GM19240 (cell line): Measurements from ENCODE around the gene POM121L12.

Source experiments
- DNase-seq: peaks from one replicate; pipeline ENCODE4 v3.0.0; 2011; ENCODE audit warnings: low spot score; ENCODE audit not compliant: insufficient read length

Gene POM121L12

DNA sequence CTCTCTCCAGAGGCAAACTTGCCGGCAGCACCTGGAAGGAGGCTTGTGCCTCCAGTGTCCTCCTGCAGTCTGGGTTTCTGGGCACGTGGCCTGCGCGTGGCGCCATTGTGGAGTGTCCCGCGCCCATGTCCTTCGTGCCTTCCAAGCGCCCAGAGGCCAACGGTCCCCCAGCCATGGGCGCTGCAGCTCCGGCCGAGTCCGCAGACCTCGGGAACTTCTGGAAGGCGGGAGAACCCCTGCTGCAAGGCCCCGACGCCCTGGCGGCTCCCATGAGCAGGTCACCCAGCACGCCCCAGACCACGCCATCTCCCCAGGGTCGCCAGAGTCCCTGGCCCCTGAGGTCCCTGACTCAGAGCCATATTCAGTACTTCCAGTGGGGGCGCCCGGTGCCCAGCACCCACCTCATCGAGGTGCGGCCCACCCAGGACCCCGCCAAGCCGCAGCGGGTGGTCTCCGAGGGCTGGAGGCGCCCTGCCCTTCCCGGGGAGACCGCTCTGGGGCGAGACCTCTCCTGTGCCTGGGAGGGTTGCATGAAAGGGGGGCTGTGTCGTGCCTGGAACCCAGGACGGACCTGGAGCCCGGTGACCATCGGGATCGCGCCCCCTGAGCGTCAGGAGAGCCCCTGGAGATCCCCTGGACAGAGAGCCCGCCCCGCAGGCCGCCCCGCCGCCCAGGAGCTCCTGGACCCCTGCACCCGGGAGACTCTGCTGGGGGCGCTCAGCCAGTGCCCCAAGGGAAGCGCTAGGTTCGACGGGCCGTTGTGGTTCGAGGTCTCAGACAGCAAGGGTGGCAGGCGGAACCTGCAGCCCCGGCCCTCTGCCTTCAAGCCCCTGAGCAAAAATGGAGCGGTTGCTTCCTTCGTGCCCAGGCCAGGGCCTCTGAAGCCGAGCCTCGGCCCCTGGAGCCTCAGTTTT is at the start of gene POM121L12:
Gene POM121L12, plus strand, starts transcription at position 135 of the 914 bp plus-strand sequence. Its CDS starts 39 bp downstream, at position 174.
- no peak for DNase-seq

- DNase-seq, result no peak
Measured at GRCh38 chr7:52992001-52992400, 43.4 kb upstream of the POM121L12 start.

- no peak for DNase-seq
Measured at GRCh38 chr7:52992479-52993162, 42.8 kb upstream of the POM121L12 start.

DNA sequence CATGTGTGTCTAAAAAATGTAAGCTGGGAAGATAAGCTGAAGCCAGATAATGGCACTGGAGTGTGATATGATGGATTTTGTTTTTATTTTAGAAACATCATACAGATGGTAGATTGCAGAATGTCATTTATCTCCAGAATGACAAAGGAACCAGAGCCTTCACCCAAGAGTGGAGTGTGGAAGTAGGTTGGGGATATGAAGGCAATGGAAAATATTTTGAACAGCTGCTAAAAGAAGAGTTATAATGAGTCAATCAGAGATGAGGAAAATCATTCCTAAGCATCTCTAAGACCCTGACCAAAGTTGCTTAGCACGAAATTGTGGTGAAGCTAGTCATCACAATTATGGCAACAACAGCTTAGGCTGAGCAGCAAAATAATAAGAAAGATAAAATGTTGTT is 39.8 kb upstream of the POM121L12 start:
- no peak for DNase-seq

DNA sequence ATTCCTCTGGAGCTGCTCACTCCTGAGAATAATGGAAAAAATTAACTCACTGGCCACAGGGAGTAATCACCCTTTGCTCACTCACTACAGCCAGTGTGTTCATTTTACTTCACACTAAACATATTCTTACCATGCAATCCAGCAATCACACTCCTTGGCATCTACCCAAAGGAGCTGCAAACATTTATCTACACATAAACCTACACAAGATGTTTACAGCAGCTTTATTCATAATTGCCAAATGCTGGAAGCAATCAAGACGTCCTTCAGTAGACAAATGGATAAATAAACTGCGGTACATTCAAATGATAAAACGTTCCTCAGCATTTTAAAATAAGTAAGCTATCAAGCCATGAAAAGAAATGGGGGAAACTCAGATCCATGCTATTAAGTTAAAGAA is 34.2 kb upstream of the POM121L12 start:
- no peak for DNase-seq

DNA sequence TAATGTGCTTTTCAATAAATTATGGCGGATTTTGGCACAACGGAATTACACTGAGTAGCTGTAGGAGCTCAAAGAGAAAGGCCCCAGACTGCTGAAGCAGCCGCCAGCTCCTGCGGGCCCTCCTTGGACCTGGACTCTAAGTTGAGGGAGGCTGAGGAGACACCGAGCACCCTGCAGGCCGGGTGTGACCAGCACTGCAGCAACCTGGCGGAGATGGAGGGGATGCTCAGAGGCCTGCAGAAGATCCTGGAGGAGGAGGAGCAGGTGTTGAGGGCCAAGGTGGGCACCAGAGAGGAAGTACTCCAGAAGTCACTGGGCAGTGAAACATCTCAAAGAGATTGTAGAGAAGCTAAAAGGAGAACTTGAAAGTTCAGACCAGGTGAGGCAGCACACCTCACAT is 33.0 kb upstream of the POM121L12 start:
- no peak for DNase-seq

DNA sequence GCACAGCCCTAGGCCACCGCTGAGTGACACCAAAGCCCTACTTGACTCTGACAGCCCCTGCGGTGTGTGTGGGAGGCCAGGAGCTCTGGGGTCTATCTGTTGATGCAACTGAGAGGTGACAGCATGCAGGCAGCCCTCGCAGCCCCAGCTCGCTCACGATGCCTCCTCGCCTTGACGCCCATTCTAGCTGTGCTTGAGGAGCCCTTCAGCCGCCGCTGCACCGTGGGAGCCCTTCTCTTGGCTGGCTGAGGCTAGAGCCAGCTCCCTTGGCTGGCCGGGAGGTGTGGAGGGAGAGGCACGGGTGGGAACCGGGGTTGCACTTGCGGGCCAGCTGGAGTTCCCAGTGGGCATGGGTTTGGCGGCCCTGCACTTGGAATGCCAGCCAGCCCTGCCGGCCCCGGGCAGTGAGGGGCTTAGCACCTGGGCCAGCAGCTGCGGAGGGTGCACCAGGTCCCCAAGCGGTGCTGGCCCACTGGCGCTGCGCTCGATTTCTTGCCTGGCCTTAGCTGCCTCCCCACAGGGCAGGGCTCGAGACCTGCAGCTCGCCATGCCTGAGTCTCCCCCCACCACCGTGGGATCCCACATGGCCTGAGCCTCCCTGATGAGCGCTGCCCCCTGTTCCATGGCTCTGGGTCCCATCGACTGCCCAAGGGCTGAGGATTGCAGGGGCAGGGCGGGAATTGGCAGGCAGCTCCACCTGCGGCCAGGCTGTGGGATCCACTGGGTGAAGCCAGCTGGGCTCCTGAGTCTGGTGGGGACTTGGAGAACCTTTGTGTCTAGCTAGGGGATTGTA is 31.6 kb upstream of the POM121L12 start:
- no peak for DNase-seq

DNA sequence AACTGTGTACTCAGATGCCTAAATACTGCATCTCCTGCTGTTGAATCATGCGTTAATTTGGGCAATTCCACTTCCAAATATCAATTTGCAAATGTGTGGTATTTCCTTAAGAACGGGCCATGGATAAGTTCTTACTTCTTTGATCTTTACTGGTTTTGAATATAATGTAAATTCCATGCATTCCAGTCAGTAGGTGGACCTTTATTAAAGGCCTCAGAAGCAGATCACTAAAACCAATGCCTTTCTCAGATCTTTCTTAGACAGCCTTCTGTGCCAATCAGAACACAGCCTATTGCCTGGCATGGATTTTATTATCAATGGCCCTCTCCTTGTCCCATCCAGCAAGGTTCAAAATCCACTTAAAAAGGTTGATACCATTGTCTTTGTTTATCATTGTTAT is 21.5 kb upstream of the POM121L12 start:
- DNase-seq, result no peak

- no peak for DNase-seq
Measured at GRCh38 chr7:53015463-53015862, 20.0 kb upstream of the POM121L12 start.

- DNase-seq, result no peak
Measured at GRCh38 chr7:53022893-53023292, 12.5 kb upstream of the POM121L12 start.

DNA sequence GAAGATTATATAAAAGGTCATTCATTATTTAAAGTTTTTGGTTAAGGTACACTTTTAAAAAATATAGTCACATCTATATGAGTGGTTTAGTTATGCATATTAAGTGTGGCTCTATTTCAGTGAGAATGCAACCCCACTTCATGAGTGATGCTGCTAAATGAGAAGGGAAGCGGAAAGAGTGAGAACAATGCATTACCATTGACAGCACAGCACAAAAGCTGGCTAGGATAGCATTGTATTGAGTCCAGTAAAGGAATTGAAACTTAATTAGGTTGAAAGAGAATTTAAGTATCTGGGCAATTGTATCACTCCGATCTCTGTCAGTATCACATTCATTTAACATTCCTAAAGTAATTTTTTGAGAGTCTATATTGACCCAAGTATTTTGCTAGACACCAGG is 13.2 kb downstream of the POM121L12 start:
- DNase-seq, result no peak

GRCh38 chr7:53050433-53050832 is 15.0 kb downstream of the POM121L12 start:
- no peak for DNase-seq

DNA sequence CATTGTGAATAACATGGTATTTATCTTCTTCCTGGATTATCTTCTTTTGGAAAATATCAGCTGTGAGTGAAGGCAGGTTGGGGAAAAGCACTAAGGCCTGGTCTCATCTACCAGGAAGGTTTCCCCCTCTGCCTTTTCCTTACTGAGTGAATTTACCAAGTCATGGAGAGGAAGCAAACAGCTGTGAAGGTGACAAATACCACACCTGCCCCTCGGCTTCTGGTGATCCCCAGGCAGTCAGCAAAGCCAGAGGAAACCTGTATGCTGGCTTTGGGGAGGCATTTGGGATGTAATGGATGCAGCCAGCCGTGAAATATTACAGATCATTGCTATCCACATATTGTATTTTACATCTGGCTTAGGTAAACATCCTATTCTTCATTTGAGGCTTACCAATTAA is 24.2 kb downstream of the POM121L12 start:
- no peak for DNase-seq

DNA sequence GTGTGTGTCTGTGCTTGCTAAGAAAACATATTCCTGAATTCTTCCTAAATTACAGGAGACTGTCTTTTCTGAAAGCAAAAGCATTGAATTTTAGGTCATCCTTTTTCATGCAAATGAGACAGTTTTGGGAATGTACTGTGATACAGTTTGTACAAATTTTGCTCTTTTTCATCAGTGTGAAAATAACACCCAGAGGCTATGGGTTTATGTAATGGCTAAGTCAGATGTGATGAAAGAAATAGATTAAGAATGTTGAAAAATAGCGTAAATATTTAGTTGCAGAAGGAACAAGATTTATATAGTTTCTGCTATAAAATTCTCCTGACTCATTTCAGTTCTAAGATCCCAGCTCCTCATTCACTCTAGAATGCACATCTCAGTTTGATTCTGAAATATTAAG is 24.6 kb downstream of the POM121L12 start:
- no peak for DNase-seq

- no peak for DNase-seq
Measured at GRCh38 chr7:53062796-53063195, 27.4 kb downstream of the POM121L12 start.

DNA sequence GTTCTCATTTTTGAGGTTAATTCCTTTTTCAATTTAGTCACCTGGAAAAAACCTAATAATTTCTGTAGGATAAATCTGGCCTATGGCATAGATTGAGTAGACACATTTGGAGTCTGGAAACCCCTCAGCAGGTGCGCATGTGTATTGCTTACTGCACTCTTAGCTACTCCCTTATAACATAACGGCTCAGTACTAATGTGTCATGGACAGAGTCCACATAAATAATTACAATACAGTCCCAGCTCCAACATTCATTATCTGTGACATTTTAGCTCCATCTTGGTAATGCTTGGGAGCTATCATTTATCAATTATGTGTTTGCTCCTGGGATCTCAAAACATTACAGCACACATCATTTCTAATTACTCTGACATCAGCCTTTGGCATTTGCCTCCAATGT is 33.2 kb downstream of the POM121L12 start:
- no peak for DNase-seq

- no peak for DNase-seq
Measured at GRCh38 chr7:53070883-53071282, 35.5 kb downstream of the POM121L12 start.
